HG03280 (cell line): ENCODE data around the gene HIBCH.
"Not testable (repeated sequence)": the region's sequence is repeated elsewhere in the genome, so short reads cannot be mapped to it uniquely, and the experiment has no call there.

Experiments used
- ATAC-seq: cut with Tn5 transposase; IDR thresholded peaks from one replicate; pipeline ENCODE4 v1.9.1; 2021; ENCODE audit warnings: mild to moderate bottlenecking, moderate library complexity; ENCODE audit not compliant: unreplicated experiment

Gene HIBCH

GRCh38 chr2:190254063-190254850 is 65.4 kb downstream of the HIBCH start:
- no peak for ATAC-seq

- ATAC-seq, result no peak
These were observed 69.2 kb downstream of the HIBCH start for GRCh38 chr2:190250421-190250820.

DNA sequence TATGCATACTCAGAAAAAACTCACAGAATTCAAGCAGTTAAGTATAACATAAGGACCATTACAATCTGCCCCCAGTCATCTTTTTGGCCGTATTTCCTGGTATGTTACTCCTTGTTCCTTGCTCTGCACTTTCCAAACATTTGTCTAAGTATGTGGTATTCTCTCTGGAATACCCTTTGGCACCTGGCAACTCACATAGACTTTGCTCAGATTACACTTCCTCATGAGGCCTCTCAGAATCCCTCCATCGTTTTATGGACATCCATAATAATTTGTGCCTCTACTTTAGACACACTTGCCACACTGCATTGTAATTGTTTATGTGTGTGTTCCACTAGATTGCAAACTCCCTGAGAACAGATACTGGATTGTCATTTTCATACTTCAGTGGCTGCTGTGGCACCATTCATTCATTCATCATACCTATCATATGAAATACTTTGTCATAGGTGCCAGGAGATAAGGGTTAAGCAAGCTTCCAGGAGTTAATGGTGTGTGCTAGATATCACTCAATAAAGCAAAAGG is 84.0 kb downstream of the HIBCH start:
- ATAC-seq, result no peak

DNA sequence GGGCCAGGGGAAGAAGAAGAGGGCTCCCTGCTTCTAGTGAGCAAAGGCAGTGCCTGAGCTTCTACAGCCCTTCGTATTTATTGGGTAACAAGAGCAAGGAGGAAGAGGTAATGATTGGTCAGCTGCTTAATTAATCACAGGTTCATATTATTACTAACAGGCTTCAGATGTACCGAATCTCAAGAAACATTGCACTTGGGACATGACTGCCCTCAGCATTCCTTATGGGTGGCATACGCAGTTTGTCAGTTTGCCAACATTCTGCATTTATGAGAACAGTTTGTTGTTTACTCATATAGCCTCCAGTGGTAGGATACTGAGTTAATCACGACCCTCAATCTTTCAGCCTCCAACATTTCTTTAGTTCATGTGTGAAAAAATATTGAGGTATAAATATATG is 84.5 kb downstream of the HIBCH start:
- no peak for ATAC-seq

- ATAC-seq, result not testable (repeated sequence)
These were observed 95.6 kb downstream of the HIBCH start for GRCh38 chr2:190223989-190224388.

GRCh38 chr2:190222745-190223144 is 96.9 kb downstream of the HIBCH start:
- not testable (repeated sequence) for ATAC-seq

DNA sequence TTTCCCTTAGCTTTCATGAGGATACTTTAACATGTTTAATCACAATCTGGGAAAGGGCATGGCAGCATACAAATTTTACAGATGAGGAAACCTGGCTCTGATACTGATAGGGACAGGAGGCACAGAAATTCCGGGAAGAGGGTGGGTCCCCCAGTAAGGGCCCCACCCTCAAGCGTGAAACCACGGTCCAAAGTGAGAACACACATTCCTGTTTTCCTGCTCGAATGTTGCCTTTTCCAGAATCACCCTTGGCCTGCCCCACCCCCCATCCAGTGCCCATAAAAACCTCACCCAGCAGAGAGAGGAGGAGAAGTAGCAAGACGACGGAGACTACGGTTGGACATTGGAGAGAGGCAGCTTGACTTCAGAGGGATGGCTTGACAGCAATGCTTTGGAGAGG is 98.2 kb downstream of the HIBCH start:
- ATAC-seq, result no peak

DNA sequence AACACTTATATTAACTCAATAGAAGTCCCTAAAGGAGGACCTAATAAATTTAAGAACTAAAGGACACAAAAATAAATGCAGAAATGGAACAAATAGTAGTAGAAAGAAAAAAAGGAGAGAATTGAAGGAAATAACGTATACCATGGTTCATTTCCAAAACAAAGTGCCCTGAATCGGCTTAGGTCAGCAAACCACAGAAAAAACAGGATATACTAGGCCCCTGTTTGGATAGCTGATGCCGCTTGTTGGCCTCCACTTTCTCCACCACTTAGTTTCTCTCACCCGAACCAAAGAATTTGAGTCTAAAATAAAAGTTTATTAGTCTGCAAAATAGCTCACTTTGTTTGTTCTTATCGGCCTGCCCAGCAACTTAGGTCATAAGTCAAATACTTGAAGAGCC is 100.4 kb downstream of the HIBCH start:
- no peak for ATAC-seq

GRCh38 chr2:190217616-190218015 is 102.0 kb downstream of the HIBCH start:
- ATAC-seq, result no peak

DNA sequence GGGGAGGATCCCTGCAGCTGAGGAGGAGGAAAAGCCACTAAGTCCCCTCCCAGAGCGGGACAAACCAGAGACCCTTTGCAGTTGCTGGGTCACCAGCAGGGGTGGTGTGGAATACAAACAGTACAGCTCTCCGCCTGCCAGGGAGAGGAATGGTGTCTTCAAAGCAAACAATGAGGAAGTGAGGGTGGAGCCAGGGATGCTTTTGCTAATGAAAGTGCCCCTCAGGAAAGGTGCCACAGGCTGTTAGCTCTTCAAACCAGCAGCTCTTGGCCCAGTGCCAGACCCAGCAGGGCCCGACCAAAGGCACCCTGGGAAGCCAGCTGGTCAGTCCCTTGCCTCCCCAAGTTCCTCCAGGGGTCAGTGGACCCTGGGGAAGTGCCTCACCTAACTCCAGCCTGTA is 102.8 kb downstream of the HIBCH start:
- ATAC-seq, result no peak

- no peak for ATAC-seq
These were observed 104.0 kb downstream of the HIBCH start for GRCh38 chr2:190215620-190216019.

- ATAC-seq, result no peak
These were observed 105.0 kb downstream of the HIBCH start for GRCh38 chr2:190214426-190215194.

- ATAC-seq, result no peak
These were observed 105.9 kb downstream of the HIBCH start for GRCh38 chr2:190213441-190214335.

- ATAC-seq, result no peak
These were observed 109.2 kb downstream of the HIBCH start for GRCh38 chr2:190210471-190210870.

DNA sequence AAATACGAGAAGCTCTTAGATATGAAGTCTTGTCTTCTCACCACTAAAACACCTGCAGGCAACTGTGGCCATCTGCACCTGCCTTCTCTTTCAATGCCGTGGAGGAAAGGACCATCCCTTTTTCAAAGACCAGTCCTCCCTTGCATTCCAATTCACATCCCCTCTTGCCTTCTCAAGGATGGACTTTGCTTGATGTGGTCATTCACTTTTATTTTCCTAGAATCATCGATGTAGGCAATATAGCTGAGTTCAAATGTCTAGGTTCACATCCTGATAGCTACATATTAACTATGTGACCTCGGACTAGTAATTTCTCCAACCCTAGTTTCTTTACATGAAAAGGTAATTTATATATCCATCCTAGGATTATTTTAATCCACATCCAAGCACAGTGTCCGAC is 110.1 kb downstream of the HIBCH start:
- no peak for ATAC-seq

DNA sequence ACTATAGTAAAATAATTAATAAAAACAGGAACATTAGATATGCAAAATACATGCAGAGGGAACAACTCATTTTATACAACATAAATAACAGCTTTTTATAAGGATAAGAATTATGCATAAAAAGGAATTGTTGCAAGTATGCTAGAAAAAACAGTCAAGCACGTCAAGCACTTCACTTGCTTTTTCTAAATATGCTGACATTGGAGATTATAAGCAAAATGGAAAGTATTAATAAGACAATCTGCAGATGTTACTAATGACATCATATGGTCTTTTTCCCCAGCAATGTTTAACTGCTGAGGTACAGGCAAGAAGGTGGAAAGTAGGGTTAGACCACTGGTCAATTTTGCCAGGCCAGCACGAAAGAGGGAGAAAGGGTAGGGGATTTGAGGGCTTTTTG is 111.7 kb downstream of the HIBCH start:
- ATAC-seq, result no peak

DNA sequence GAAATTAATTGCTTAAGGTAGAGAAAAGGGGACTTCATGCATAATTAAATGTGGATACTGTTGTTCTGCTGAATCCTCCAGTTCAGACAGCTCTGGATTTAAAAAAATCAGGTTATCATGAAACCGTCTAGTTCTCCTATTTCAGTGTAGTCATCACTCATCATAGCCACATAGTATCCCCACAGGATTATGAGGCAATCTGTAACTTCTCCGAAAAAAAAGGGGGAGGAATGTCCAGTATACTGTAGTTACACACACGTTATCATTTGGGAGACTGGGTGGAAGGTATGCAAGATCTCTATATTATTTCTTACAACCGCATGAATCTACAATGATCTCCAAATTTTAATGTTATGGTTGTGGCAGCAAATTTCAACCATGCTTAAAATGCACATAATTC is 114.0 kb downstream of the HIBCH start:
- ATAC-seq, result no peak

DNA sequence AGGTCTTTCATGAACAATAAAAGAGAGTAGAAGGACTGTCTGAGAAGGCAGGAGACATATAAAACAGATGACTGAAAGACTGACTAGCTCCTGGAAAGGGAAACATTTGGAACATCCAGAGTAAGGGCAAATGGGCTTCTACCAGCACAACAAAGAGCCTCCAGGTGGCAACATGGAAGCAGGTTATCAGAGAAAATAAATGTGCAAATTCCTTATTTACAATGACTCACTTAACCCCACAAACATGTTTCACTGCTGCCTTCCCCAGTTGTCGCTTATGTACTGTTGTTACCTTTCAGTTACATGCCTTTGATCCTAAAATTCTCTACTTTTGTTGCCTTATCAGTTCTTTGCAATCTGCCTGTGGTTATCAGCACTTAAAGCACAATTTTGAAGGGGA is 117.0 kb downstream of the HIBCH start:
- no peak for ATAC-seq

GRCh38 chr2:190202018-190202417 is 117.6 kb downstream of the HIBCH start:
- ATAC-seq, result no peak

DNA sequence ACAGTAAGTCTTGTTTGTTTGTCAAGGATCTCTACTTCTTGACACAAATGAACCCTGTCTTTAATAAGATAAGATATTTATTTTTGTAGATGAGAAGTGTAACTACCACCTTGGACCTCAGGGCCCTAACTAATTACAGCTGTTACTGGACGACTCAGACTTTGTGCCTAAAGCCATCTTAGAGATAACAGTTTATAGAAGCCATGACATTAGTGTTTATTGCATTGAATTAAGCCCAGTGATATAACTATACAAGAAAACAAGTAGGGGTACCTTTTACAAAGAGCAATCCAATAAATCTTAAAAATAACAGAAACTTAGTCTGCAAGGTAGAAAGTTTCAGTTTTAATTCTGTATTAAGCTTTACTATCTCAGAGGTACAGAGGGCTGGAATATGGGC is 119.0 kb downstream of the HIBCH start:
- no peak for ATAC-seq

GRCh38 chr2:190199530-190199929 is 120.1 kb downstream of the HIBCH start:
- ATAC-seq, result no peak
